Psoas muscle (tissue), 8 donors: ENCODE results near the gene ADCY7. TPM values are rescaled to one million over a fixed set of nuclear protein-coding genes. Genes with fewer than 3 reads are reported as not detected.

Experiments used
- ATAC-seq, 4 donors: fragments of 200-7000 bp; cut with Tn5 transposase; one replicate each; pipeline ENCODE4 v1.9.1; 2020; ENCODE audit warnings: moderate library complexity in 3 of 4, mild to moderate bottlenecking in 2 of 4
- DNase-seq, 2 donors: peaks; one replicate each; pipeline ENCODE4 v3.0.0-alpha.2; 2020
- H3K27ac ChIP-seq: fragments of 200-600 bp; one replicate; pipeline ENCODE4 v1.8.0; 2022
- H3K27me3 ChIP-seq, 3 donors: fragments of 200-600 bp in 1 of 3; one replicate each; pipeline versions ENCODE4 v1.6.1 to v1.8.0; 2013 to 2022; ENCODE audit warnings: low read length in 2 of 3, mild to moderate bottlenecking in 2 of 3, moderate library complexity in 1 of 3; ENCODE audit not compliant: insufficient read depth in 3 of 3
- H3K36me3 ChIP-seq, 2 donors: fragments of 200-600 bp in 1 of 2; one replicate each; pipeline versions ENCODE4 v1.6.1 to v1.8.0; 2013 to 2022; ENCODE audit warnings: low read depth in 1 of 2, mild to moderate bottlenecking in 1 of 2, moderate library complexity in 1 of 2; ENCODE audit not compliant: insufficient read depth in 1 of 2
- H3K4me1 ChIP-seq: fragments of 200-600 bp; one replicate; pipeline ENCODE4 v1.8.0; 2022
- H3K4me3 ChIP-seq: fragments of 200-600 bp; one replicate; pipeline ENCODE4 v1.8.0; 2022; ENCODE audit warnings: mild to moderate bottlenecking
- H3K9me3 ChIP-seq: fragments of 200-600 bp; one replicate; pipeline ENCODE4 v1.8.0; 2022
- CTCF ChIP-seq: fragments of 200-600 bp; IDR thresholded peaks from one replicate; pipeline ENCODE4 v1.8.0; 2022; ENCODE audit warnings: antibody characterized with exemption
- WGBS, 3 donors: extraction: QIAGEN DNeasy Blood & Tissue Kit; methylation state at CpG; one replicate each; pipeline versions ENCODE4 v1.1.6 to v1.1.7; 2013; 5-methylcytosine and 5-hydroxymethylcytosine counted together
- intact Hi-C, 2 donors: fragments of 100-400 bp; cut with DNase I; formaldehyde crosslinking; loops; one replicate each; pipeline versions ENCODE4 v1.11.0 to v1.14.2; 2022
- polyA plus RNA-seq, 3 donors: library from polyadenylated mRNA; stranded (reverse); fragments of 200-250 nt; gene quantifications; one replicate each; pipeline ENCODE4 v1.2.3, GENCODE V29; 2013
- total RNA-seq, 4 donors: library from RNA; stranded (reverse); fragmentation: NEBNext Ultra II Directional in 2 of 4; extraction: Animal tissue kit (Norgen Biotek cat#: 25700) in 2 of 4; gene quantifications; one replicate each; pipeline versions ENCODE4 v1.2.1 to v1.2.4, GENCODE V29; 2021 to 2023
- donor health status: healthy with polysubstance abuse.
- donor health status: DM: no; HTN: no; CAD: no; lungs with moderate emphysema.
- donor health status: Bipolar disorder and iron deficiency.
- donor health status: healthy.
- donor health status: DM: yes; HTN: yes; CAD: no.
- donor health status: DM: no; HTN: no; CAD: no.
- donor health status: DM: no; HTN: no; CAD: no.
- donor health status: DM: yes; HTN: yes; CAD: no.

ADCY7 gene
- total and polyA plus RNA-seq, 7 donors, result 0.34 to 5.5 (median 3.1) TPM

GRCh38 chr16:50267651-50268050 is 1.3 kb downstream of the ADCY7 start:
- TF ChIP-seq CTCF, result no peak
- H3K27ac ChIP-seq, result no peak overlapping the region
- no peaks in the 10 kb centered on the region for H3K9me3 ChIP-seq
- WGBS, 3 donors, result 52 to 59% (median 58%) methylated on average over 3 of the region's 3 CpGs
- no peaks in the 10 kb centered on the region for H3K4me1 ChIP-seq
- peak in 1 of 2 donors; percentile 44 for DNase-seq
- no peak overlapping the region for H3K4me3 ChIP-seq
- intact Hi-C loops, result no loop called here
- H3K36me3 ChIP-seq, result no peaks in the 10 kb centered on the region
- peaks cover 0 to 2% (median 0%) of the 10 kb centered on the region in 3 donors for H3K27me3 ChIP-seq
- ATAC-seq, result no peak

- no peak overlapping the region for H3K4me3 ChIP-seq
- 57 to 81% (median 57%) methylated on average over 5 of the region's 5 CpGs for WGBS, 3 donors
- H3K27me3 ChIP-seq, result peaks cover 0 to 2% (median 0%) of the 10 kb centered on the region in 3 donors
- no peaks in the 10 kb centered on the region for H3K36me3 ChIP-seq
- DNase-seq (peak in 1 of 2 donors; percentile 34), ATAC-seq (no peak)
- H3K27ac ChIP-seq, result no peak overlapping the region
- intact Hi-C loops, result no loop called here
- H3K9me3 ChIP-seq, result no peaks in the 10 kb centered on the region
- no peaks in the 10 kb centered on the region for H3K4me1 ChIP-seq
- no peak for TF ChIP-seq CTCF
These were observed 2.0 kb downstream of the ADCY7 start for GRCh38 chr16:50268352-50268751.

- Histone ChIP-seq H3K4me1 (no peaks in the 10 kb centered on the region), H3K27ac (no peak overlapping the region), H3K36me3 (no peaks in the 10 kb centered on the region), H3K4me3 (no peak overlapping the region), H3K9me3 (no peaks in the 10 kb centered on the region), H3K27me3 (peaks cover 0 to 2% (median 0%) of the 10 kb centered on the region in 3 donors)
- intact Hi-C loops, result no loop called here
- WGBS, 3 donors, result 90 to 97% (median 93%) methylated on average over 13 of the region's 13 CpGs
- peak in 1 of 2 donors; percentile 22 for DNase-seq
- no peak for ATAC-seq
- TF ChIP-seq CTCF, result no peak
These were observed 2.8 kb downstream of the ADCY7 start for GRCh38 chr16:50269061-50269705.

- DNase-seq, result peak in 1 of 2 donors; percentile 29
- intact Hi-C loops, result no loop called here
- WGBS, 3 donors, result 79 to 93% (median 82%) methylated on average over 12 of the region's 12 CpGs
- Histone ChIP-seq H3K27ac (no peak overlapping the region), H3K27me3 (peaks cover 0 to 2% (median 0%) of the 10 kb centered on the region in 3 donors), H3K4me1 (no peaks in the 10 kb centered on the region), H3K4me3 (no peak overlapping the region), H3K36me3 (no peaks in the 10 kb centered on the region), H3K9me3 (no peaks in the 10 kb centered on the region)
- no peak for ATAC-seq
- no peak for TF ChIP-seq CTCF
These were observed 3.6 kb downstream of the ADCY7 start for GRCh38 chr16:50269769-50270509.
